GM19239 (cell line): ENCODE results near the gene MMP2.

ENCODE experiments used
- DNase-seq: peaks from one replicate; pipeline ENCODE4 v3.0.0; 2011; ENCODE audit warnings: low spot score; ENCODE audit not compliant: insufficient read length
- FAIRE-seq: peaks from 2 replicates; lab custom pipeline; 2011; peaks lifted over from hg19 to GRCh38; lab: Jason Lieb, UNC

MMP2 gene

GRCh38 chr16:55491691-55492090 lies 12.7 kb downstream of the MMP2 start:
- DNase-seq: no peak
- no peak for FAIRE-seq

GRCh38 chr16:55492756-55493380 lies 13.9 kb downstream of the MMP2 start:
- DNase-seq: no peak
- no peak for FAIRE-seq

- DNase-seq (no peak), FAIRE-seq (no peak)
Measured at GRCh38 chr16:55494994-55495421, 16.0 kb downstream of the MMP2 start.

GRCh38 chr16:55495616-55496289 lies 16.8 kb downstream of the MMP2 start:
- DNase-seq (no peak), FAIRE-seq (no peak)

- FAIRE-seq: no peak
- no peak for DNase-seq
Measured at GRCh38 chr16:55496509-55497145, 17.6 kb downstream of the MMP2 start.

GRCh38 chr16:55497558-55497957 lies 18.6 kb downstream of the MMP2 start:
- no peak for FAIRE-seq
- DNase-seq: no peak

- no peak for FAIRE-seq
- DNase-seq: no peak
Measured at GRCh38 chr16:55498101-55498500, 19.1 kb downstream of the MMP2 start.

- DNase-seq (no peak), FAIRE-seq (no peak)
Measured at GRCh38 chr16:55499281-55499680, 20.3 kb downstream of the MMP2 start.

GRCh38 chr16:55499951-55500529 lies 21.0 kb downstream of the MMP2 start:
- DNase-seq (no peak), FAIRE-seq (no peak)

GRCh38 chr16:55500530-55501011 lies 21.6 kb downstream of the MMP2 start:
- FAIRE-seq (no peak), DNase-seq (no peak)

GRCh38 chr16:55501549-55502322 lies 22.7 kb downstream of the MMP2 start:
- FAIRE-seq (no peak), DNase-seq (no peak)

GRCh38 chr16:55502801-55503366 lies 23.9 kb downstream of the MMP2 start:
- FAIRE-seq (no peak), DNase-seq (no peak)

GRCh38 chr16:55503726-55504550 lies 24.9 kb downstream of the MMP2 start:
- FAIRE-seq: no peak

GRCh38 chr16:55505333-55506015 lies 26.5 kb downstream of the MMP2 start:
- FAIRE-seq (no peak), DNase-seq (no peak)

More at GRCh38 chr16:55503726-55504550, 24.9 kb downstream of the MMP2 start:
- no peak for DNase-seq

- DNase-seq: no peak
- no peak for FAIRE-seq
Measured at GRCh38 chr16:55506083-55506482, 27.1 kb downstream of the MMP2 start.

GRCh38 chr16:55506708-55507107 lies 27.7 kb downstream of the MMP2 start:
- FAIRE-seq (no peak), DNase-seq (no peak)

GRCh38 chr16:55508271-55508921 lies 29.4 kb downstream of the MMP2 start:
- no peak for DNase-seq
- FAIRE-seq: no peak
